GM23338 (cell line): ENCODE data around the gene TICRR. TPM values are rescaled to one million over a fixed set of nuclear protein-coding genes. Genes with fewer than 3 reads are reported as not detected.

ENCODE experiments used
- ATAC-seq: fragments of 200-7000 bp; cut with Tn5 transposase; 3 replicates; pipeline ENCODE4 v1.9.1; 2020
- DNase-seq: peaks from one replicate; pipeline ENCODE4 v3.0.0-alpha.2; 2015; ENCODE audit warnings: low spot score
- H2AFZ ChIP-seq: fragments of 200-600 bp; sonication (generic); 2 replicates; pipeline ENCODE4 v1.8.0; 2016; ENCODE audit warnings: antibody characterized with exemption, mild to moderate bottlenecking, moderate library complexity
- H3F3A ChIP-seq: fragments of 200-600 bp; sonication (generic); replicated peaks from 2 replicates; pipeline ENCODE4 v1.8.0; 2017; ENCODE audit warnings: antibody characterized with exemption, mixed run types, low read depth
- H3K27ac ChIP-seq: fragments of 200-600 bp; sonication (generic); 2 replicates; pipeline ENCODE4 v1.6.1; 2016; ENCODE audit warnings: low read depth
- H3K27me3 ChIP-seq: fragments of 200-600 bp; sonication (generic); 2 replicates; pipeline ENCODE4 v1.8.0; 2016; ENCODE audit warnings: mild to moderate bottlenecking, mixed run types, moderate library complexity; ENCODE audit not compliant: insufficient read depth
- H3K36me3 ChIP-seq: fragments of 200-600 bp; sonication (generic); 2 replicates; pipeline ENCODE4 v1.8.0; 2016; ENCODE audit warnings: mild to moderate bottlenecking; ENCODE audit not compliant: insufficient read depth
- H3K4me1 ChIP-seq: fragments of 200-600 bp; sonication (generic); 2 replicates; pipeline ENCODE4 v1.8.0; 2016; ENCODE audit warnings: mild to moderate bottlenecking, moderate library complexity; ENCODE audit not compliant: insufficient read depth
- H3K4me2 ChIP-seq: fragments of 200-600 bp; sonication (generic); 2 replicates; pipeline ENCODE4 v1.7.1; 2017; ENCODE audit warnings: mixed run types
- H3K4me3 ChIP-seq: fragments of 200-600 bp; sonication (generic); 2 replicates; pipeline ENCODE4 v1.6.1; 2016; ENCODE audit warnings: mixed run types
- H3K79me2 ChIP-seq: fragments of 200-600 bp; sonication (generic); replicated peaks from 2 replicates; pipeline ENCODE4 v1.8.0; 2017; ENCODE audit warnings: mild to moderate bottlenecking; ENCODE audit not compliant: insufficient read depth
- H3K9me2 ChIP-seq: fragments of 200-600 bp; sonication (generic); 2 replicates; pipeline ENCODE4 v1.8.0; 2017; ENCODE audit not compliant: insufficient read depth
- H4K20me1 ChIP-seq: fragments of 200-600 bp; sonication (generic); replicated peaks from 2 replicates; pipeline ENCODE4 v1.8.0; 2017; ENCODE audit warnings: mild to moderate bottlenecking; ENCODE audit not compliant: insufficient read depth
- H3K27ac Mint-ChIP-seq: 2 replicates; pipeline ENCODE4 v1.8.0; 2020; ENCODE audit warnings: inconsistent platforms, mild to moderate bottlenecking, moderate library complexity, mixed read lengths
- H3K27me3 Mint-ChIP-seq: 3 replicates; pipeline ENCODE4 v1.8.0; 2022; ENCODE audit warnings: low read depth, mild to moderate bottlenecking, moderate library complexity, mixed read lengths, inconsistent platforms; ENCODE audit not compliant: insufficient read depth, poor library complexity
- H3K36me3 Mint-ChIP-seq: 3 replicates; pipeline ENCODE4 v1.8.0; 2021; ENCODE audit warnings: low read depth, mild to moderate bottlenecking, inconsistent platforms, moderate library complexity, mixed read lengths
- H3K4me1 Mint-ChIP-seq: 3 replicates; pipeline ENCODE4 v1.8.0; 2020; ENCODE audit warnings: mild to moderate bottlenecking, inconsistent platforms, mixed read lengths
- H3K4me3 Mint-ChIP-seq: 3 replicates; pipeline ENCODE4 v1.8.0; 2021; ENCODE audit warnings: moderate library complexity, mild to moderate bottlenecking, inconsistent platforms, mixed read lengths
- H3K9me3 Mint-ChIP-seq: 3 replicates; pipeline ENCODE4 v1.8.0; 2020; ENCODE audit warnings: moderate library complexity, mild to moderate bottlenecking, inconsistent platforms, mixed read lengths
- CREB1 ChIP-seq: fragments of 250-450 bp; sonication (Bioruptor Pico); IDR thresholded peaks from 2 replicates; pipeline ENCODE4 v1.5.0; 2020; ENCODE audit warnings: low read depth, mild to moderate bottlenecking, moderate library complexity
- CTCF ChIP-seq, 2 experiments: fragments of 200-600 bp in 1 of 2; sonication (generic) in 1 of 2; conservative IDR thresholded peaks; 2 replicates each; pipeline versions ENCODE4 v1.5.1 to v1.6.1; 2016 to 2017; ENCODE audit warnings: antibody characterized with exemption in 2 of 2, low read depth in 2 of 2, mild to moderate bottlenecking in 2 of 2, moderate library complexity in 1 of 2
- EZH2 ChIP-seq: fragments of 200-600 bp; sonication (generic); IDR thresholded peaks from one replicate; pipeline ENCODE4 v1.8.0; 2017; ENCODE audit warnings: antibody characterized with exemption, mild to moderate bottlenecking, low read depth; ENCODE audit not compliant: unreplicated experiment
- EZH2phosphoT487 ChIP-seq: fragments of 200-600 bp; sonication (generic); IDR thresholded peaks from one replicate; pipeline ENCODE4 v1.8.1; 2018; ENCODE audit warnings: antibody characterized with exemption; ENCODE audit not compliant: unreplicated experiment
- JUNB ChIP-seq: IDR thresholded peaks from one replicate; pipeline ENCODE4 v1.6.1; 2016; ENCODE audit warnings: antibody characterized with exemption; ENCODE audit not compliant: unreplicated experiment
- NANOG ChIP-seq: IDR thresholded peaks from 2 replicates; pipeline ENCODE4 v1.6.1; 2016; ENCODE audit warnings: antibody characterized with exemption, borderline replicate concordance
- POLR2AphosphoS5 ChIP-seq: IDR thresholded peaks from 2 replicates; pipeline ENCODE4 v1.6.1; 2016; ENCODE audit warnings: antibody characterized with exemption, low read depth
- REST ChIP-seq: IDR thresholded peaks from one replicate; pipeline ENCODE4 v1.6.1; 2018; ENCODE audit warnings: antibody characterized with exemption; ENCODE audit not compliant: unreplicated experiment
- STAT1 ChIP-seq: IDR thresholded peaks from one replicate; pipeline ENCODE4 v1.6.1; 2016; ENCODE audit warnings: antibody characterized with exemption; ENCODE audit not compliant: unreplicated experiment
- ZNF114 ChIP-seq: fragments of 250-450 bp; sonication (Bioruptor Pico); IDR thresholded peaks from 2 replicates; pipeline ENCODE4 v1.5.0; 2020; ENCODE audit warnings: mild to moderate bottlenecking, moderate library complexity
- ZNF331 ChIP-seq: fragments of 250-450 bp; sonication (Bioruptor Pico); IDR thresholded peaks from 2 replicates; pipeline ENCODE4 v1.5.0; 2020; ENCODE audit warnings: low read depth, mild to moderate bottlenecking, moderate library complexity
- polyA plus RNA-seq: library from polyadenylated mRNA; unstranded; fragments of >200 nt; fragmentation: Nextera tagmentation; extraction: Ambion mirVana; gene quantifications from 2 replicates; pipeline ENCODE4 v1.2.1, GENCODE V29; 2016
- total RNA-seq: library from RNA; depleted of rRNA; stranded (reverse); fragments of >200 nt; shearing (Covaris generic); gene quantifications from 2 replicates; pipeline ENCODE4 v1.2.3, GENCODE V29; 2014
- TF ChIP-seq, protein P1 (sequence below): IDR thresholded peaks from 2 replicates; pipeline ENCODE4 v1.6.1; 2016; ENCODE audit warnings: antibody characterized with exemption

TICRR gene
- total and polyA plus RNA-seq, 2 experiments from 2014 or later: 11.2 to 42.3 TPM

- Histone ChIP-seq H3K9me2 (no peaks in the 10 kb centered on the region), H3K36me3 (peaks cover 6% of the 10 kb centered on the region; the same call in 1 of the 2 replicates), H3K4me2 (peak overlapping the region; percentile 97), H4K20me1 (peaks cover 41% of the 10 kb centered on the region), H3K4me3 (peak overlapping the region; percentile 95), H2AFZ (no peak overlapping the region), H3K27ac (no peak overlapping the region), H3F3A (no peaks in the 10 kb centered on the region; the same call in 1 of the 2 replicates), H3K79me2 (peaks cover 59% of the 10 kb centered on the region), H3K4me1 (peaks cover 27% of the 10 kb centered on the region), H3K27me3 (no peaks in the 10 kb centered on the region)
- Mint-ChIP-seq H3K27me3 (peaks cover 9% of the 10 kb centered on the region), H3K4me1 (peaks cover 20% of the 10 kb centered on the region), H3K9me3 (peaks cover 4% of the 10 kb centered on the region; the same call in 2 of the 3 replicates), H3K4me3 (peak overlapping the region; percentile 89), H3K27ac (no peak overlapping the region; the same call in 1 of the 2 replicates), H3K36me3 (peaks cover 39% of the 10 kb centered on the region)
- DNase-seq (no peak), ATAC-seq (no peak)
- TF ChIP-seq JUNB (no peak), REST (no peak), ZNF331 (no peak), ZNF114 (CRISPR knock-in tag) (no peak), EZH2 (no peak), NANOG (no peak), POLR2AphosphoS5 (no peak)
- TF ChIP-seq, protein P1, sequence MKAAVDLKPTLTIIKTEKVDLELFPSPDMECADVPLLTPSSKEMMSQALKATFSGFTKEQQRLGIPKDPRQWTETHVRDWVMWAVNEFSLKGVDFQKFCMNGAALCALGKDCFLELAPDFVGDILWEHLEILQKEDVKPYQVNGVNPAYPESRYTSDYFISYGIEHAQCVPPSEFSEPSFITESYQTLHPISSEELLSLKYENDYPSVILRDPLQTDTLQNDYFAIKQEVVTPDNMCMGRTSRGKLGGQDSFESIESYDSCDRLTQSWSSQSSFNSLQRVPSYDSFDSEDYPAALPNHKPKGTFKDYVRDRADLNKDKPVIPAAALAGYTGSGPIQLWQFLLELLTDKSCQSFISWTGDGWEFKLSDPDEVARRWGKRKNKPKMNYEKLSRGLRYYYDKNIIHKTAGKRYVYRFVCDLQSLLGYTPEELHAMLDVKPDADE: no peak
Measured at GRCh38 chr15:89576417-89576773, 1.1 kb downstream of the TICRR start.

DNA sequence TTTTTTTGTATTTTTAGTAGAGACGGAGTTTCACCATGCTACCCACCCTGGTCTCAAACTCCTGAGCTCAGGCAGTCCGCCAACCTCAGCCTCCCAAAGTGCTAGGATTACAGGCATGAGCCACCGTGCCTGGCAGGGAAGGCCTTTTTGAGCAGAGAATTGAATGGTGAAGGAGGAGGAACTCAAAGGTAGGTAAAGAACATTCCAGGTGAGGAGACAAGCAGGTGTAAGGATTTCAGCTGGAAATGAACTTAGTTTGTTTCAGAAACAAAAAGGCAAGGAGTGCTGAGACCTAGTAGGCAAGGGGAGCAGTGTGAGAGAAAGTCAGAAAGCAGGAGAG is 2.5 kb downstream of the TICRR start:
- no peaks in the 10 kb centered on the region for H3K9me2 ChIP-seq
- H3K4me1 Mint-ChIP-seq: peaks cover 23% of the 10 kb centered on the region
- H3K4me1 ChIP-seq: peaks cover 29% of the 10 kb centered on the region
- peak overlapping the region; percentile 78 for H3K4me2 ChIP-seq
- ATAC-seq (no peak), DNase-seq (peak; percentile 14)
- H3F3A ChIP-seq: no peaks in the 10 kb centered on the region; the same call in 1 of the 2 replicates
- peaks cover 7% of the 10 kb centered on the region for H3K27me3 Mint-ChIP-seq
- H3K4me3 Mint-ChIP-seq: peak overlapping the region; percentile 89
- H3K27me3 ChIP-seq: no peaks in the 10 kb centered on the region
- H3K27ac ChIP-seq: peak overlapping the region; percentile 65
- H3K4me3 ChIP-seq: peak overlapping the region; percentile 64
- no peak overlapping the region for H2AFZ ChIP-seq
- peaks cover 4% of the 10 kb centered on the region; the same call in 2 of the 3 replicates for H3K9me3 Mint-ChIP-seq
- H3K36me3 ChIP-seq: peaks cover 7% of the 10 kb centered on the region; the same call in 1 of the 2 replicates
- H3K36me3 Mint-ChIP-seq: peaks cover 46% of the 10 kb centered on the region
- H4K20me1 ChIP-seq: peaks cover 44% of the 10 kb centered on the region
- peak overlapping the region; percentile 73 for H3K27ac Mint-ChIP-seq
- peaks cover 72% of the 10 kb centered on the region for H3K79me2 ChIP-seq
- TF ChIP-seq ZNF331 (no peak), JUNB (no peak), EZH2phosphoT487 (no peak), POLR2AphosphoS5 (no peak), EZH2 (no peak), REST (no peak), CREB1 (CRISPR knock-in tag) (no peak), ZNF114 (CRISPR knock-in tag) (no peak), NANOG (no peak), CTCF (conservative IDR thresholded peaks at IDR 0.05; ENCODE audit: low read depth in 2 of 2) (no peak), STAT1 (no peak)
- TF ChIP-seq, protein P1: no peak
